Measurements from ENCODE around the gene ZNRF2. TPM values are rescaled to one million over a fixed set of nuclear protein-coding genes. Genes with fewer than 3 reads are reported as not detected.

The ZNRF2 gene
- total RNA-seq, 1 donor from 2014 or later = 13.8 TPM

- peaks cover 8% of the 10 kb centered on the region for H3K36me3 Mint-ChIP-seq (ENCODE audit: insufficient read depth)
- no peak overlapping the region for H3K4me3 Mint-ChIP-seq (ENCODE audit: low read depth)
- peaks cover 2% of the 10 kb centered on the region for H3K4me1 Mint-ChIP-seq (ENCODE audit: low read depth)
- H3K27ac Mint-ChIP-seq = no peak overlapping the region
- H3K27me3 Mint-ChIP-seq = no peaks in the 10 kb centered on the region
- DNase-seq (ENCODE audit: low spot score, unreplicated experiment) = no peak
- TF ChIP-seq CTCF (IDR thresholded peaks at IDR 0.05; ENCODE audit: unreplicated experiment) = no peak
- H3K9me3 Mint-ChIP-seq (ENCODE audit: low read depth) = peaks cover 6% of the 10 kb centered on the region
These were observed 44.0 kb downstream of the ZNRF2 start for GRCh38 chr7:30328381-30328780.

- peaks cover 6% of the 10 kb centered on the region for H3K9me3 Mint-ChIP-seq (ENCODE audit: low read depth)
- TF ChIP-seq CTCF (IDR thresholded peaks at IDR 0.05; ENCODE audit: unreplicated experiment) = no peak
- H3K36me3 Mint-ChIP-seq (ENCODE audit: insufficient read depth) = peaks cover 5% of the 10 kb centered on the region
- no peaks in the 10 kb centered on the region for H3K27me3 Mint-ChIP-seq
- H3K4me3 Mint-ChIP-seq (ENCODE audit: low read depth) = no peak overlapping the region
- no peak overlapping the region for H3K27ac Mint-ChIP-seq
- no peak for DNase-seq (ENCODE audit: low spot score, unreplicated experiment)
- H3K4me1 Mint-ChIP-seq (ENCODE audit: low read depth) = peaks cover 2% of the 10 kb centered on the region
These were observed 45.3 kb downstream of the ZNRF2 start for GRCh38 chr7:30329716-30330115.

- H3K4me1 Mint-ChIP-seq (ENCODE audit: low read depth) = peaks cover 2% of the 10 kb centered on the region
- no peak overlapping the region for H3K27ac Mint-ChIP-seq
- no peak for TF ChIP-seq CTCF (IDR thresholded peaks at IDR 0.05; ENCODE audit: unreplicated experiment)
- peaks cover 6% of the 10 kb centered on the region for H3K9me3 Mint-ChIP-seq (ENCODE audit: low read depth)
- no peaks in the 10 kb centered on the region for H3K27me3 Mint-ChIP-seq
- H3K4me3 Mint-ChIP-seq (ENCODE audit: low read depth) = no peak overlapping the region
- DNase-seq (ENCODE audit: low spot score, unreplicated experiment) = no peak
- peaks cover 5% of the 10 kb centered on the region for H3K36me3 Mint-ChIP-seq (ENCODE audit: insufficient read depth)
These were observed 46.0 kb downstream of the ZNRF2 start for GRCh38 chr7:30330134-30331111.

- no peak for TF ChIP-seq CTCF (IDR thresholded peaks at IDR 0.05; ENCODE audit: unreplicated experiment)
- H3K4me1 Mint-ChIP-seq (ENCODE audit: low read depth) = peaks cover 2% of the 10 kb centered on the region
- H3K9me3 Mint-ChIP-seq (ENCODE audit: low read depth) = peaks cover 6% of the 10 kb centered on the region
- H3K27ac Mint-ChIP-seq = no peak overlapping the region
- H3K36me3 Mint-ChIP-seq (ENCODE audit: insufficient read depth) = peaks cover 4% of the 10 kb centered on the region
- H3K4me3 Mint-ChIP-seq (ENCODE audit: low read depth) = no peak overlapping the region
- no peak for DNase-seq (ENCODE audit: low spot score, unreplicated experiment)
- H3K27me3 Mint-ChIP-seq = no peaks in the 10 kb centered on the region
These were observed 46.9 kb downstream of the ZNRF2 start for GRCh38 chr7:30331338-30331737.

GRCh38 chr7:30332549-30332948 is 48.2 kb downstream of the ZNRF2 start:
- Mint-ChIP-seq H3K36me3 (ENCODE audit: insufficient read depth) (peaks cover 4% of the 10 kb centered on the region), H3K4me3 (ENCODE audit: low read depth) (no peak overlapping the region), H3K27ac (no peak overlapping the region), H3K4me1 (ENCODE audit: low read depth) (peaks cover 2% of the 10 kb centered on the region), H3K9me3 (ENCODE audit: low read depth) (peaks cover 6% of the 10 kb centered on the region), H3K27me3 (no peaks in the 10 kb centered on the region)
- DNase-seq (ENCODE audit: low spot score, unreplicated experiment) = no peak
- TF ChIP-seq CTCF (IDR thresholded peaks at IDR 0.05; ENCODE audit: unreplicated experiment) = no peak

Data from progenitor cell of endocrine pancreas (in vitro differentiated cells).